DND-41 (cell line): Measurements from ENCODE around the gene ADRM1.

Experiments
- CTCF ChIP-seq: IDR thresholded peaks from 2 replicates; pipeline ENCODE4 v1.5.1; 2012; ENCODE audit warnings: borderline replicate concordance, low read length, moderate library complexity, mild to moderate bottlenecking; ENCODE audit not compliant: poor library complexity, severe bottlenecking; ENCODE audit errors: extremely low read depth
- EZH2 ChIP-seq: IDR thresholded peaks from 3 replicates; pipeline ENCODE4 v1.6.1; 2012; ENCODE audit warnings: borderline replicate concordance, low read depth, mild to moderate bottlenecking, moderate library complexity, low read length, inconsistent platforms; ENCODE audit not compliant: severe bottlenecking

- TF ChIP-seq CTCF (no peak), EZH2 (no peak)
Observed at GRCh38 chr20:62292108-62292507, 10.7 kb upstream of the ADRM1 start.
